ENCODE results near the gene CEP57. TPM values are rescaled to one million over a fixed set of nuclear protein-coding genes. Genes with fewer than 3 reads are reported as not detected.

CEP57 gene
- total RNA-seq, 1 donor from 2014 or later, result 61.3 TPM

DNA sequence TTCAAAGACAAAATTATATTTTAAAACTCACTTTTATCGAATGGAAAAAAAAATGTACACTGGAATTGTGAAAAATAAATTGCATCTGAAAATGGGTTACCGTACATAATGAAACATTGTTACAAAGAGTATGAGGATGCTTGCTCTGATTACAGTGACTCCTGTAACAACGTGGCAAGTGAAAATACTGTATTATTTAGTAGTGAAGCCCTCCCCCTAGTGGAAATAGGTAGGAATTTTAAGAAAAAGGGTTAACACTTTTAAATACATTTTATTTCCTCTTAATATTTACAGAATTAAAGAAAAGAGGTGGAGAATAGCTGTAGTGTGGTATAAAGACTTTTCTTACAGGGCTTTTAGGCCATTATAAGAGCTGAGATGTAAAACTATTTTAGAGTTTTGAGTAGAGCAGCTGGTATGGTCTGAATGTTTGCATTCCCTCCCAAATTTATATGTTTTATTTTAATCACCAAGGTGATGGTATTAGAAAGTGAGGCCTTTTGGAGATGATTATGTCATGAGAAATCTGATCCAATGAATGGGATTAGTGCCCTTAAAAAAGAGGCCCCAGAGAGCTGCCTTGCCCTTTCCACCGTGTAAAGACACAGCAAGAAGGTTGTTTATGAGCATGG, 25.9 kb upstream of the CEP57 start:
- Mint-ChIP-seq H3K4me3 (no peak overlapping the region), H3K27ac (no peak overlapping the region), H3K4me1 (ENCODE audit: unreplicated experiment) (no peaks in the 10 kb centered on the region)

GRCh38 chr11:95766701-95767100, 23.6 kb upstream of the CEP57 start:
- Mint-ChIP-seq H3K36me3 (no peaks in the 10 kb centered on the region), H3K4me1 (ENCODE audit: unreplicated experiment) (no peaks in the 10 kb centered on the region)
- TF ChIP-seq, protein P1, sequence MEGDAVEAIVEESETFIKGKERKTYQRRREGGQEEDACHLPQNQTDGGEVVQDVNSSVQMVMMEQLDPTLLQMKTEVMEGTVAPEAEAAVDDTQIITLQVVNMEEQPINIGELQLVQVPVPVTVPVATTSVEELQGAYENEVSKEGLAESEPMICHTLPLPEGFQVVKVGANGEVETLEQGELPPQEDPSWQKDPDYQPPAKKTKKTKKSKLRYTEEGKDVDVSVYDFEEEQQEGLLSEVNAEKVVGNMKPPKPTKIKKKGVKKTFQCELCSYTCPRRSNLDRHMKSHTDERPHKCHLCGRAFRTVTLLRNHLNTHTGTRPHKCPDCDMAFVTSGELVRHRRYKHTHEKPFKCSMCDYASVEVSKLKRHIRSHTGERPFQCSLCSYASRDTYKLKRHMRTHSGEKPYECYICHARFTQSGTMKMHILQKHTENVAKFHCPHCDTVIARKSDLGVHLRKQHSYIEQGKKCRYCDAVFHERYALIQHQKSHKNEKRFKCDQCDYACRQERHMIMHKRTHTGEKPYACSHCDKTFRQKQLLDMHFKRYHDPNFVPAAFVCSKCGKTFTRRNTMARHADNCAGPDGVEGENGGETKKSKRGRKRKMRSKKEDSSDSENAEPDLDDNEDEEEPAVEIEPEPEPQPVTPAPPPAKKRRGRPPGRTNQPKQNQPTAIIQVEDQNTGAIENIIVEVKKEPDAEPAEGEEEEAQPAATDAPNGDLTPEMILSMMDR (conservative IDR thresholded peaks at IDR 0.05), result no peak

More for the DNA sequence above, 25.9 kb upstream of the CEP57 start:
- Mint-ChIP-seq H3K27me3 (peaks cover 3% of the 10 kb centered on the region), H3K9me3 (no peaks in the 10 kb centered on the region), H3K36me3 (no peaks in the 10 kb centered on the region)
- TF ChIP-seq, protein P1 (conservative IDR thresholded peaks at IDR 0.05), result peak; percentile 91
- DNase-seq (ENCODE audit: extremely low spot score, unreplicated experiment), result no peak

GRCh38 chr11:95767498-95767897, 22.8 kb upstream of the CEP57 start:
- Mint-ChIP-seq H3K27ac (no peak overlapping the region), H3K27me3 (no peaks in the 10 kb centered on the region), H3K9me3 (no peaks in the 10 kb centered on the region), H3K4me1 (ENCODE audit: unreplicated experiment) (no peaks in the 10 kb centered on the region), H3K36me3 (no peaks in the 10 kb centered on the region), H3K4me3 (no peak overlapping the region)
- TF ChIP-seq, protein P1 (conservative IDR thresholded peaks at IDR 0.05), result no peak
- no peak for DNase-seq (ENCODE audit: extremely low spot score, unreplicated experiment)

More at GRCh38 chr11:95766701-95767100, 23.6 kb upstream of the CEP57 start:
- no peaks in the 10 kb centered on the region for H3K9me3 Mint-ChIP-seq
- no peak overlapping the region for H3K4me3 Mint-ChIP-seq
- DNase-seq (ENCODE audit: extremely low spot score, unreplicated experiment), result no peak
- no peak overlapping the region for H3K27ac Mint-ChIP-seq
- H3K27me3 Mint-ChIP-seq, result no peaks in the 10 kb centered on the region

DNA sequence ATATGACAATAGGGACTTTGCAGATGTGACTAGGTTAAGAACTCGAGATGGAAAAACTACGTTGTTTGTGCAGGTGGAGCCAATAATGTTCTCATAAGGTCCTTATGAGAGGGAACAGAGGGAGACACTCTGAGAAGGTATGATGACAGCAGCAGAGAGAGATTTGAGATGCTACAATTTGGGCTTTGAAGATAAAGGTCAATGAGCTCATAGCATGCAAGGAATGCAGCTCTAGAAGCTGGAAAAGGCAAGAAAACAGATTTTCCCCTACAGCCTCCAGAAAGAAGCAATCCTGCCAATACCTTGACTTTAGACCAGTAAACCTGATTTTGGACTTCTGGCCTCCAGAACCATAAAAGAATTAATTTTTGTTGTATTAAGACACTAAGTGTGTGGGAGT, 21.8 kb upstream of the CEP57 start:
- TF ChIP-seq, protein P1 (conservative IDR thresholded peaks at IDR 0.05), result no peak
- H3K27ac Mint-ChIP-seq, result no peak overlapping the region
- no peaks in the 10 kb centered on the region for H3K27me3 Mint-ChIP-seq
- H3K4me1 Mint-ChIP-seq (ENCODE audit: unreplicated experiment), result no peaks in the 10 kb centered on the region
- no peak for DNase-seq (ENCODE audit: extremely low spot score, unreplicated experiment)
- H3K36me3 Mint-ChIP-seq, result no peaks in the 10 kb centered on the region
- H3K4me3 Mint-ChIP-seq, result no peak overlapping the region
- H3K9me3 Mint-ChIP-seq, result no peaks in the 10 kb centered on the region

GRCh38 chr11:95776859-95777258, 13.4 kb upstream of the CEP57 start:
- Mint-ChIP-seq H3K4me1 (ENCODE audit: unreplicated experiment) (no peaks in the 10 kb centered on the region), H3K4me3 (no peak overlapping the region), H3K27ac (no peak overlapping the region), H3K9me3 (no peaks in the 10 kb centered on the region), H3K36me3 (peaks cover 19% of the 10 kb centered on the region), H3K27me3 (no peaks in the 10 kb centered on the region)
- DNase-seq (ENCODE audit: extremely low spot score, unreplicated experiment), result no peak
- TF ChIP-seq, protein P1 (conservative IDR thresholded peaks at IDR 0.05), result no peak

Data from type B pancreatic cell (in vitro differentiated cells).